Dermis microvascular lymphatic vessel endothelial cell (primary cell): ENCODE results near the gene KRTAP6-1. TPM values are rescaled to one million over a fixed set of nuclear protein-coding genes. Genes with fewer than 3 reads are reported as not detected.

ENCODE experiments used
- DNase-seq, 2 donors: peaks; one replicate each; pipeline versions ENCODE4 v3.0.0 to v3.0.0-alpha.2; 2010; ENCODE audit warnings: low read depth in 2 of 2
- total RNA-seq: library from RNA; depleted of rRNA; stranded (reverse); fragments of >200 nt; gene quantifications from 2 replicates; pipeline ENCODE4 v1.2.1, GENCODE V29; 2014

KRTAP6-1 gene
- total RNA-seq, 1 donor from 2014 or later: not detected

DNA sequence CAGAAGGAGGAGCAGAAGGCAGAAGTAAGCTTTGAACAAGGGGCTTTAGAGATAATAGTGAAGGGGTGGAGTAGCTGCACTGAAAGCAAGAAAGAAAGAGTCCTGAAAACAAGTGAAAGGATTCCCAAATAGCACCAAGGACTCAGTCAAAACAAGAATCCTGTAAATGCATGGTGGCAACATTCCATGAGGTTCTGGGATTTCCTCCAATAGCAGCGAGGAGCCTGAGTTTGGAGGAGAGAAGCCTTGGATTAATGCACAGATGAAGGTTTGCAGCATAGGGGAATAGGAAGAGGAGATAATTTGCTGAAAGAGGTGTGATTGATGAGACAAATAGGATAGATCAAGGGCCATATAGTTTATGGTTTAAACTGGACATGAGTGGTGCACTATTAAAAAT is 34.4 kb downstream of the KRTAP6-1 start:
- no peak for DNase-seq

DNA sequence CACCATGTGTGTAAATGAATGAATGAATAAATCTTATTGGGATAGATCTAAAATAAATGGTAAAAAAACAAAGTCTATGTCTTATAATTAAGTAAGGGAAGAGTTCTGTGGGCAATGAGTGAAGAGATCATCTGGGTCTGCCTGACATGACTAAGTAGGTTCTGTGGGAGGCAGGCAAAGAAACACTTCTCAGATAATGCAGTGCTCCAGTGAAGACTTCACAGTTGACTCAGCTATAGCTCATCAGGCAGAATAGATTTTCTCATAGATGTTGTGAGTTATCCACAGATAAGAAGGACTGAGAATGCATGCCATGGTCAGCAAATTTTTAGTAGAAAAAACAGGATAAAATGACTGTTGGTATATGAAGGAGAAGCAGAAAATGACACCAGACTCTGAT is 36.0 kb downstream of the KRTAP6-1 start:
- DNase-seq: no peak

DNA sequence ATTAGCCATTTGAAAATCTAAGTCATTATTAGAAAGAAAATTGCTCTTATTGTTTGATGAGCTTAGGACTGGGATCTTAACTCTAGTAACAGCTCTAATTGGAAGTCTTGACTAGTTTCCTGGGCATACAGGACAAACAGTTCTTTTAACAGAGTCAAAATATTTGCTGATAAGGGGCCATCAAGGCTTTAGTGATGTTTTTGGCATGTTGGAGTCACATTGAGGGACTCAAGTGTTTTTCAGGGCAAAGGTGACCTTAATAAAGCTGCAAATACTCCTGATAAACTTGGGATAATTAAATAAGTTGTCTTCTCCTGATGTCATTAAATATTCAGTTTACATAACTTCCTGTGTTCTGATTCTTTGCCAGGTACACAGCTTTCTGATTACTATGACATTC is 46.1 kb downstream of the KRTAP6-1 start:
- no peak for DNase-seq

DNA sequence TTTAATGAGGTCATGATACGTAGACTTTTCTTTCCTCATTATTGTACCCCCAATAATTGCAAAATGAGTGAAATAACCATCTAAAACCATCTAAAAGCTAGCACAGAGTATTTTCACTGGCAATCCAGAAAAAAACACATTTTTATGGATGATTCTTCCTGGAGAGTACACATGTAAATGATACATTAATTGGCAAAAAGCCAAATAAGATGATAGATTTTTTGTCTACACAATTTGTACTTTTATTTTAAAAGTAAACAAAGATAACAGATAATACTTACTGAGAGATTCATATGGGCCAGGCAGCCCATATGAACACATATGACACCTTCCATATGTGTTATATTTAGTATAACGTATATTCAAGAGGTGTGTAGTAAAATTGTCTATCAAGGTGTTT is 50.1 kb downstream of the KRTAP6-1 start:
- no peak for DNase-seq

Other genes with a start within 250 kb of the KRTAP6-1 start
- gene KRTAP13-2, start 241.7 kb downstream of the KRTAP6-1 start, total RNA-seq: not detected in 2 replicates
- not detected in 2 replicates for gene KRTAP13-1, start 217.9 kb downstream of the KRTAP6-1 start, total RNA-seq
- not detected in 2 replicates for gene KRTAP13-3, start 188.0 kb downstream of the KRTAP6-1 start, total RNA-seq
- not detected in 2 replicates for gene KRTAP13-4, start 183.7 kb downstream of the KRTAP6-1 start, total RNA-seq
- gene KRTAP15-1, start 173.7 kb downstream of the KRTAP6-1 start, total RNA-seq: not detected in 2 replicates
- not detected in 2 replicates for gene KRTAP19-1, start 133.6 kb downstream of the KRTAP6-1 start, total RNA-seq
- not detected in 2 replicates for gene KRTAP19-2, start 126.5 kb downstream of the KRTAP6-1 start, total RNA-seq
- gene KRTAP19-3, start 121.9 kb downstream of the KRTAP6-1 start, total RNA-seq: not detected in 2 replicates
- gene KRTAP19-4, start 116.8 kb downstream of the KRTAP6-1 start, total RNA-seq: not detected in 2 replicates
- gene KRTAP19-5, start 111.8 kb downstream of the KRTAP6-1 start, total RNA-seq: not detected in 2 replicates
- not detected in 2 replicates for gene KRTAP19-6, start 72.1 kb downstream of the KRTAP6-1 start, total RNA-seq
- not detected in 2 replicates for gene KRTAP19-7, start 52.6 kb downstream of the KRTAP6-1 start, total RNA-seq
- not detected in 2 replicates for gene KRTAP22-2, start 23.5 kb downstream of the KRTAP6-1 start, total RNA-seq
- not detected in 2 replicates for gene KRTAP6-3, start 21.5 kb downstream of the KRTAP6-1 start, total RNA-seq
- not detected in 2 replicates for gene KRTAP6-2, start 15.0 kb downstream of the KRTAP6-1 start, total RNA-seq
- gene KRTAP22-1, start 12.8 kb downstream of the KRTAP6-1 start, total RNA-seq: not detected in 2 replicates
- not detected in 2 replicates for gene KRTAP20-1, start 2.5 kb upstream of the KRTAP6-1 start, total RNA-seq
- not detected in 2 replicates for gene KRTAP20-4, start 6.7 kb upstream of the KRTAP6-1 start, total RNA-seq
- not detected in 2 replicates for gene KRTAP20-2, start 21.3 kb upstream of the KRTAP6-1 start, total RNA-seq
- gene KRTAP20-3, start 28.9 kb upstream of the KRTAP6-1 start, total RNA-seq: not detected in 2 replicates
- gene KRTAP21-3, start 104.8 kb upstream of the KRTAP6-1 start, total RNA-seq: not detected in 2 replicates
- not detected in 2 replicates for gene KRTAP21-2, start 133.3 kb upstream of the KRTAP6-1 start, total RNA-seq
- gene KRTAP21-1, start 141.5 kb upstream of the KRTAP6-1 start, total RNA-seq: not detected in 2 replicates
- not detected in 2 replicates for gene KRTAP8-1, start 199.3 kb upstream of the KRTAP6-1 start, total RNA-seq
- not detected in 2 replicates for gene KRTAP7-1, start 215.8 kb upstream of the KRTAP6-1 start, total RNA-seq